GM21528 (cell line): ENCODE measurements around the gene SLC7A5.
"Not testable (repeated sequence)": the region's sequence is repeated elsewhere in the genome, so short reads cannot be mapped to it uniquely, and the experiment has no call there.

Source experiments
- ATAC-seq: cut with Tn5 transposase; IDR thresholded peaks from one replicate; pipeline ENCODE4 v1.9.1; 2021; ENCODE audit warnings: mild to moderate bottlenecking, moderate library complexity; ENCODE audit not compliant: unreplicated experiment, low FRiP score

SLC7A5 gene

DNA sequence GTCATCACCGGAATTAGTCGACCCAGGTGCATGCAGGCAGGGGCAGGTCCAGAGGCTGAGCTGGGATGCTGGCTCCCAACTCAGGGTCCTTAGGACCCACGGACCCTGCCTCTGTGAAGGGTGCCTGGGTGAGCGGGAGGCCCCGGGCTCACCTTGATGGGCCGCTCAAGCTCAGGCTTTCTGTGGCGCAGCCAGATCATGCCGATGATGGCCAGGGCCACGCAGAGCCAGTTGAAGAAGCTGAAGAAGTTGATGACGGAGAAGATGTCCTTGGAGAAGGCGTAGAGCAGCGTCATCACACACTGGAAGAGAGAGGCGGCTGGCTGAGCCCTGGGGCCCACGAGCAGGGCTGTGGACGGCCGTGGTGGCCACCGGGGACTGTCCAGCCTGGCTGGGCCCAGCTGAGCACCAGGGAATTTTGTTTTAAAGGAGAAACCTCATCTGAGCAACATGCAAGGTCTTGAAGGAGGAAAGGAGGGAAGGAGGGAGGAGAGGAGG, 32.9 kb downstream of the SLC7A5 start:
- ATAC-seq: no peak

DNA sequence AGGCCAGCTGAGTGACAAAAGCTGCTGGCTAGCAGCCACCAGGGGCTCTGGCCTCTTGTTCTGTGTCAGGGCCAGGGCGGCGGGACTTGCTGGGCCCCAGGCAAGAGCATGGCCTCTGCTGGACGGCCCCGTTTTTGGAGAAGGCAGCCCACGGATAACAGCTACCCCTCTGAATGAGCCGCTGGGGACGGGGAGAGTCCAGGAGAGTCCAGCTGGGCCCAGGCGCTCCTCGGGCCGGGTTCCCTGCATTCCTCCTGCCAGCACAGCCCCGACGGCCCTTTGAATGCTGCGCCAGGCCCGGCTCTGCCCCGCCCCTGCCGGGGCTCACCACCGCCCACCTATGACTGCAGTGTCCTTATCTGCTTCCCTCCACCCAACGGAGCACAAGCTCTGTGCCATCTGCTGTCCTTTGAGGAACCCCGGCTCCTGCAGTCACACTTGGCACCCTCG, 33.4 kb downstream of the SLC7A5 start:
- no peak for ATAC-seq

DNA sequence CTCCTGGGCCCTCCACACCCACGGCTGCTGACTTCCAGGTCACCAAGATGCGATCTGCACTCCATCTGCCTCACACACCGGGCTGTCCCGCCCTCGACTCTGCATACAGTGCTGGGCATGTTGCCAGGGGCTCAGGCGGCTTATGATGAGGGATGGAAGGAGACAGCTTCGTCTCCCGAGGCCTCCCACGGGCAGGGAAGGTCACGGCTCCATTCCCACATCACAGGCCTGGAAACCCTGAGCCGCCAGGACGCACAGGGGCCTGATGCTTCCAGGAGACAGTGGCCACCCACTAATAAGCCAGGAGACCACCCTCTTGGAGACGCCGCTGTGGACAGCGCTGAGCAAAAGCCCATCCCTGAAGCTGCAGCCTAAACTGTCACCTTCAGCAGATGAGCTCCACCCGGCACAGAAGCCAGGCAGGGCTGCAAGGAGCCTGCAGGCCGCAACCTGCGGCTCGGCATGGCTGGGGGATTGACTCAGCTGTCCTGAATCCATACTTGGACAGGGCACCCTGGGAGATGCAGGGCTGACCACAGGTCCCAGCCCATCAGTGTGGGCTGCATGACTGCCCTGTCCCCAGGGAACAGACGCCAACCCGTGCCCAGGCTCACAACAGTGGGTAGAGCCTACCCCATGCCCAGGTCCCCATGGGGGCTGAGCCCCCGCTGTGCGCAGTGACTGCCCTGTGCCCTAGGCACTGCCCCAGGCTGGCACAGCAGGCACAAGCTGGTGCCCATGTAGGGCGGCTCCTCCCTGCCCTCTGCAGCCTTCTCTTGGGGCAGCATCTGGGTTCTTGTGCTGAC, 34.4 kb downstream of the SLC7A5 start:
- no peak for ATAC-seq

DNA sequence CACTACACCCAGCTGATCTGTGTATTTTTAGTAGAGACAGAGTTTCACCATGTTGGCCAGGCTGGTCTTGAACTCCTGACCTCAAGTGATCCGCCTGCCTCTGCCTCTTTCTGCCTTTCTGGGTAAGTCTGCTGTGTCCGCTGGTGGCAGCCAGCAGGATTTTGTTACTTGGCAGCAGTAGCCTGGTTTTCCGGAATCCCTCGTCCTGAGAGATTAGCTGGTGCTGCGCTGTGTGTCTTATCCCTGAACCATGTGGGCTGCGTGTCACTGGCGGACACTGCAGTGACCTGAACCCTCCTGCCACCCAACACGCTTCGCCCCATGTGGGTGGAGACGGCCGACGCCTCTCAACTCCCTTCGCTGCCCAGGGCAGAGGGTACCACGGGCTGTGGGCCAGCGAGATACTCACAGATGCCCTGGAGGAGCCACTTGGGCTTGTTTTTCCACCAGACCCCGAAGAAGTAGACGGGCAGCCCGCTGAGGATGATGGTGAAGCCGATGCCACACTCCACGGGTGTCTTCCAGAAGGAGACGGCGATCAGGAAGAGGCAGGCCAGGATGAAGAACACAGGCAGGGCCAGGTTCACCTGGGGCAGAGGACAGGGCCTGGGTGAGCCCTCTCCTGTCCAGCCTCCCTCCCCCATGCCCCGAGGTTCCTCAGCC, 35.2 kb downstream of the SLC7A5 start:
- ATAC-seq: no peak

DNA sequence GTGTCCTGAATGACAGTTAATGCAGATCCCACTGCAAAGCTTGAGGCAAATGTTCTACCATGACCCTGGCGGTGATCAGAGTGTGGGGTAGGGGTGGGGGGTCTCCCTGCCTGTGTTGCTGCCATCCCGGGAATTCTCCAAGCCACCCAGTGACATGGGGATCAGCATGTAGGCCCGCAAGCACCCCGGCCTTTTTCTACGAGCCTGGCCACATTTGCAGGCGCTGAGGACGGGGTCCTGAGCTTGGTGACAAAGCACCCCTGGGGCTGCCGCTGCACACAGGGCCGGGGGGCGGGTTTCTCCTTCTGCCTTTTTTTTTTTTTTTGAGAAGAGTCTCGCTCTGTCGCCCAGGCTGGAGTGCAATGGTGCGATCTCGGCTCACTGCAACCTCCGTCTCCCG, 35.8 kb downstream of the SLC7A5 start:
- no peak for ATAC-seq

DNA sequence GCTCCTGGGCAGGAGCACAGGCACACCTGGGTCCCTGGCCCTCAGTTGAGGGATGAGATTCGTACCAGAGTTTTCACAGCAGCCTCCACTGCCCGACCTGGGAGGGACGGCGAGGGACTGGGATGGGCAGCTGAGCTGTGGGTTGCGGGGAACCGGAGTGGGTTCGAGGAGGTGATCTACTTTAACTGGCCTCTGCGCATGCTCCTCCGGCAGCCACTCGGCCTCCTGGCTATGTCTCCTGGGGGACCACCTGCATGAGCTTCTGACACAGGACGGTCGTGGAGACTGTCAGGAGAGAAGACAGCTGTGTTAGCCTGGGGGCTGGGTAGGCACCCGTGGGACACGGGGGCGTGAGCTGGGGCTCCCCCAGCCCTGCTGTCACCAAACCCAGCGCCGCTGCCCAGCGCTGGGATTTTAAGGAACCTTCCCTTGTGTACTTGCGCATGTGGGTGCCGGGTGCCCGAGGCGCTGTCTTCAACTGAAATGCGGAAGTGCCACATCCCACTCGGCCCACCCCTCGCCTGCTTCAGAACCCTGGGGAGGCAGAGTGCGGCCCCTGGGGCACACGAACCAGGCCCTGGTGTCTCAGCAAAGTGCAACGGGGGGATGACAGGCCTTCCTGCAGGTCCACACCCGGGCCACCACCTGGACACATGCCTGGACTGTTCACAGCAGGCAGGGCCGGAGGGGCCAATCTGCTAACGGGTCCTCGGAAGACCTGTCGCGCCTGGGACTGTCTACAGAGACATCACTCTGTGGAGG, 36.4 kb downstream of the SLC7A5 start:
- ATAC-seq: no peak

DNA sequence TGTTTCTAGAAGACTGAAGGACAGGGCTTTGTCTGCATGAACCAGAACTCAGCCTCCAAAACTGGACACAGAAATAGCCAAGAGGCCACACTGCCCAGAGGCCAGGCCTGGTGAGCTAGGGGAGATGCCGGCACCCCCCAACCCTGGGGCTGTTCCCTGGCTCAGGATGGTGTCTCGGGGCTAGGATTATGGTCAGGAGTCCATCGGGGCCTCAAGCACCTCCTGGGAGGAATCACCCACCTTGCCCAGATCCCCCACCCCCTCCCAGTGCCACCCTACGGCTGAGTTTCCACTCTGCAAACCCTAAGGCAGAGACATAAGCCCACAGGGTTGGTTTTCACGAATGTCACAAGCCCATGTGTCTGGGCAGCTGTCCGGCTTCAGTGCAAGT, 37.2 kb downstream of the SLC7A5 start:
- no peak for ATAC-seq

DNA sequence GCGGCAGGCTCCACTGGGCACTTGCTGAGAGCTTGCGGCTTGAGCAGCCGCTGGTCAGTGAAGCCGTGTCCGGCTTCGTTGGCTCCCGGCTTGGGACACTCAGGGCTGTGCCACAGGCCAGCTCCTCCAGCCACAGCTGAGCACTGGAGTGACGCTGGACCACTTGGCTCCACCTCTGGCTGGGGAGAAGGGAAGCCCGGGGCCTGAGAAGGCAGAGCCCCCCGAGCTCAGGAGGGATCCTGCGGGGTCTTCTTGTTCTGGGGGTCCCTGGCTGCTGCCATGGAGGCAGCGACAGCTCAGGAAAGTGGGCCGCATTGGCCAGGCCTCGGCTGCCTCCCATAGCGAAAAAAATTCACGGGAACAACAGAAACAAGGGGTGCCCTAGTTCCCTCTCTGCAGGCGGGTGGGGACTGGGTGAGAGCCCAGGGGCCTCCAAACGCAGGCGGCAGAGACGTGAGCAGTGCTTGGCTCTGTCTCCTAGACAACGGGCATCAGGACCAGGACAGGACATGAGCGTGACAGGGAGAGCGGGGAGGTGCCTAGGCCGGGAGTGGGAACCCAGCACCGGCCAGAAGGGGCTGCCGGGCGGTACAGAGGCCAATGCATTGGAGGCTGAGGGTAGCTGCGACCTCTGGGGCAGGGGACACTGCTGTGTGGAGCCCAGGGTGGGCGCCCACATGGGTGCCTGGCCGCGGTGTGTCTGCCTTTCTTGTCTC, 37.7 kb downstream of the SLC7A5 start:
- ATAC-seq: no peak

DNA sequence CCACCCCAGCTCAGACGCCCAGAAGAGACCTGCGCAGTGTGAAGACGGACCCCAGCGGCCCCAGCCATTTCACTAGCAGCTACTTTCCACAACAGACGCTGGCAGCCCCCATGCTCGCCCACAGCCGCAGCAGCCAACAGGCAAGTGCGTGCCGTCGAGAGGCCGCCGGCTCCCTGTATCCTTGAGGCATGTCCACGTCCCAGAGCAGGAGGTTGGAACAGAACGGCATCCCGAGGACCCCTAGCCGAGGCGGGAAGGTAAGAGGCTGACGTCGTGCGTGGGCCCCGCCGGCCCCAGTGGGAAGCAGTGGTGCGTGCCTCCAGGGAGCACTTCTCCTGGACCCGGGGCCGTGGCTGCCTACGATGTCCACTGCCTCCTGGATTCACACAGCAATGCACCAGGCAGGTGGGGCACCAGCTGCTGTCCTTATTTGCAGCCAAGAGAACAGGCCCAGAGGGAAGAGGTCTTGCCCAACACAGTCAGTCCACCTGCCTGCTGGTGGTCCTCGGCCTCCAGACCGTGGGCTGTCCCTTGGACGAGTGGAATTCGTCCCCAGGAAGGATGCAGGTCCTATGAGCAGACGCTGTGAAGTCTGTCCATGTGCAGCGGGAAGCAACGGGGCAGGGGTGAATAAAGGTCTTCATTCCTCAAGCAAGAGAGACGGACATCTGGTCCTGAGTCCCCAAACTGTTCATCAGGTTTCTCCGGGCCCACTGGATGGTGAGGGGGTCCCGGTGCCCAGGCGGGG, 38.5 kb downstream of the SLC7A5 start:
- no peak for ATAC-seq

DNA sequence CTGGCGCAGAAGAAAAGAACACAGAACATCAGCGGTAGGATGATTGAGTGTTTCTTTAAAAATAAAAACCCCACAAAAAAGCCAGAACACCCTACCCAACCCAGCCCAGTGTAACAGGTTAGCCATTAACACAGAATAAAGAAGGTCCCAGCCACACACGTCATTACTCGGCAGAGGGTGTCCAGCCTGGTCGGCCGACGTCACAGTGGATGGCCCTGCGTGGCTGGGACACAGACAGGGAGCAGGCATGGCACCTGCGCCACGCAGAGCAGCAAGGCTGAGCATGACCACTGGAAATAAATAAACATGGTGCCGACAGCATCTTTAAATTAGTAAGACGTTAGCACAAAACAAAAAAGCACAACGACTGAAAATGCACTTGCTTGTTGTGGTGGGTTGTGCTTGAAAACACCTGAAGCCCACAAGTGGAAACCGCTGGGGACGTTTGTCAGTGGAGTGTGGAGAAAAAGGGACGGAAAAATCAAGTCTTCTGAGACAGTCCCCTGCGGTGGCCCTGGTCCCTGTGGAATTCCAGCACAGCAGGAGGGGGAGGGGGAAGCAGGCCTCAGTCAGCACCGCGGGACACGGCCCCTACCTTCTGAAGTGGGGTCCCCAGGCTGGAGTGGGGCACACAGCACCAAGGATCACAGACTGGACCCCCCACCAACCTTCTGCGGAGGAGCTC, 39.2 kb downstream of the SLC7A5 start:
- ATAC-seq: no peak

DNA sequence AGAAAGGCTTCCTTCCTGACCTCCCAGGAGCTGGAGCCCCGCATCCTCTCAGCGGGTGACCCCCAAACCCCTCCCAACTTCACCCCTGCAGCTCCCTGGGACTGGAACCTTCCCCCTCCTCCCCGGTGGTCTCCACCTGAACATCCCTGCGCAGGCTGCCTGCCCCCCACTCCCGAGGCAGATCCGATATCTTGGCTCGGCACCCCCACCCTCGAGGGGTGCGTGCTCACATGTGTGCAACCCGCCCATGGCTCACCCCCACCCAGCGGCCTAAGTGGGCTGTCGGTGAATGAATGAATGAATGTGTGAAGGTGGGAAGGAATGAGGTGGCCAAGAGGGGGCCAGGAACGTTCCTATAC, 39.7 kb downstream of the SLC7A5 start:
- ATAC-seq: no peak

DNA sequence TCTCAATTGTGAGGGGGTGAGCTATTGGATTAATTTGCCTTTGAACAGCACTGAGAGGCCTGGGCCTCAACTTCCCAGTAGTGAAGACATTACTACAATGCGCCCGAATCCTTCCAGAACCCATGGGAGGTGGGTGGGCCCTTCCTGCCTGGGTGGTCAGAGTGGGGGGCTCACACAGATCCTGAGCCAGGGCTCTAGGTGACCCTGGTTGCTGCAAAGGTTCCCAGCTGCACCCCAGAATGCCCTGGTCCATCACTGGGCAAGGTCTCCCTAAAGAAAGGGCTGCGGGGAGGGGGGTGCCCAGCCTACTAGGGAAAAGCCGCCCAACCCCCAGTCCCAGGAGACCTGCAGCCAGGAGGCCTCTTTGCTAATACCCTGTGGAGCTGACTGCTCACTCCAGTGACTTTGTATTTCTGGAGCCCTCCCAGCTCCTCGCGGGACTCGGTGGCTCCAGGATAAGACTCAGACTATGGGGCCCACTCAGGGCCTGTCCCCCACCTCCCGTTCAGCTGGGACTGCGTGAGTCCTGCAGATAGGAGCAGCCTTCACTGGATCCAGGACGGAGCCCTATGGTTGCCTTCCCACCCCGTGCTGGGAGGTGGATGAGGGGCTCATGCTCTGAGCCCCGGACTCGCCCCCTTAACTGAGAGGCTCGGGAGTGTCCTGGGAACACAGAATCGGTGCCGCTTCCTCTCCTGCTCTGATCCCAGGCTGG, 40.2 kb downstream of the SLC7A5 start:
- no peak for ATAC-seq

DNA sequence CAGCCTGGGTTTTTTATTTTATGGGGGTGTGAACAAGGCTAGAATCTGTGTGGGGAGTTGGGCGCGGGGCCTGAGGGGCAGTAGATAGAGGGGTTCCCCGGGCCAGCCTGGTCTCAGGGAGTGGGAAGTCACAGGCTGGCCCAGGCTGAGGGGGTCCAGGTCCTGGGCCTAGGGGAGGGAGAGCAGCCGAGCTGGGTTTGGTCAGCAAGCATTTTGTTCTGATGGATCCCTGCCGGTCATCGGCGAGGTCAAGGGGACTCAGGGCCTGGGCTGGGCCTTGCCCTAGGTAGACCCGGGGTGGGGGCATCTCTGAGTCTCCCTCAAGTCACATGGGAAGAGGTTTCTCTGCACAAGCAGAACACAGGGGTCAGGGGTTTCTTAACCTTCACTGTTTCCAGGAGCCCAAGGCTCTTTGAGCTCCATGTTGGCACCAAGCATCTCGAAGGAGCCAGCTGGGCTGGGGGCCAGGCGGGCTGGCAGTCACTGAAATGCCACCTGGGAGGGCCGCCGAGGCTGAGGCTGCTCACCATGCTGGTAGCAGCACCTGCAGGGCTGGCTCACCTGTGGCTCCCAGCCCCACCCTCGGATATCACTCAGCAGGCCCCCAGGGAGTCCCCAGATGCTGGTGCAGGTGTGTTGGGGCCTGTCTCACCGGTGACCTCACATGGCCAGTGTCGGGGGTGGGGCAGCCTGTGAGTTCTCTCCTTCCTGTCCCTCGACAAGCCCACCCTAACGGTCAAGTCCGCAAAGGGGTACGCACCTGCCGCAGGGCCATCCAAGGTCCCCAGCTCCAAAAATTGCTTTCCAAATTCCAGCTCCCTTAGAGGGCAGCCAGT, 41.0 kb downstream of the SLC7A5 start:
- ATAC-seq: no peak

DNA sequence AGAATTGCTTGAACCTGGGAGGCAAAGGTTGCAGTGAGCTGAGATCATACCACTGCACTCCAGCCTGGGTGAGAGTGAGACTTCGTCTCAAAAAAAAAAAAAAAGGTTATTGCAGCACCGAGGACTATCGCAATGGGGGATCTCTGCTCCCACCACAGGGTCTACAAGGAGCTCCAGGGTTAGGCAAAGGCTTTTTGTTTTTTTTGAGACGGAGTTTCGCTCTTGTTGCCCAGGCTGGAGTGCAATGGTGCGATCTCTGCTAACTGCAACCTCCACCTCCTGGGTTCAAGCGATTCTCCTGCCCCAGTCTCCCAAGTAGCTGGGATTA, 41.8 kb downstream of the SLC7A5 start:
- ATAC-seq: not testable (repeated sequence)

DNA sequence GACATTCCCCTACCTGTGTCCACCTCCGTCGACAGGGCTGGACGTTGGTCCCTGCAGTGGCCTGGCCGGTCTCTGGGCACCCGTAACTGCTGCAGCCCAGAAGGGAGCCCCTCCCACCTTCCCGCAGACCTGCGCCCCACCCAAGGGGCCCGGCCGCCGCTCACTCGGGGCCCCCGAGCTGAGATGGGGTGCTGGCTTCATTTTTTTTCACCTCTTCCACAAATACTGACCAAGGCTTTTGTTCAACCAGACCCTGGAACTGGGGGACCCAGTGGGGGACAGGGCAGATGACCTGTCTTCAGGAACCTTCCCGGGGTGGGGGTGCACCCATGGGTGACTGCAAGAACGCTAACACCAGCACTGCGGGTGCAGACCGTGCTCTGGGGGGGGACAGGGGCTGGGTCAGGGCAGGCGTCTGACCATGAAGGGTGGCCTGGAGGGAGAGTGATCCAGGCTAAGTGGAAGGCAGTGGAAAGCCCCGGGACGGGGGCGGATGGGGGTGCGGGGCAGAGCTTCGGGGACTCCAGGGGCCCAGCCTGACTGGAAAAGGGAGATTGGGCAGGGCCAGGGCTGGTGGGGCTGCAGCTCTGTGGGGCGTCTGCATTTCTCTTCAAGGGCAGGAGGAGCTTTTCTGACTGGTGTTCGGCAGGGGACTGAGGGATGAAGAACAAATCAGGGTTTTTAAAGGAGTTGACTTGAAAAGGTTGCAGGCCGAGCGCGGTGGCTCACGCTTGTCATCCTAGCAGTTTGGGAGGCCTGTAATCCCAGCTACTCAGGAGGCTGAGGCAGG, 42.3 kb downstream of the SLC7A5 start:
- ATAC-seq: no peak

DNA sequence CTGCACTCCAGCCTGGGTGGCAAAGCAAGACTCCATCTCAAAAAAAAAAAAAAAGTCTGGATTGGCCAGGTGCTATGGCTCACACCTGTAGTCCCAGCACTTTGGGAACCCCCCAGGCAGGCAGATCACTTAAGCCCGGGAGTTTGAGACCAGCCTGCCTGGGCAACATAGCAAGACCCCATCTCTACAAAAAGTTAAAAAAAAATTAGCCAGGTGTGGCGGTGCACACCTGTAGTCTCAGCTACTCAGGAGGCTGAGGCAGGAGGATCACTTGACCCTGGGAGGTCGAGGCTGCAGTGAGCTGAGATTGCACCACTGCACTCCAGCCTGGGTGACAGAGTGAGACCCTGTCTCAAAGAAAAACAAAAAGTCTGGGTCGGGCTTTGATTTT, 42.9 kb downstream of the SLC7A5 start:
- not testable (repeated sequence) for ATAC-seq

DNA sequence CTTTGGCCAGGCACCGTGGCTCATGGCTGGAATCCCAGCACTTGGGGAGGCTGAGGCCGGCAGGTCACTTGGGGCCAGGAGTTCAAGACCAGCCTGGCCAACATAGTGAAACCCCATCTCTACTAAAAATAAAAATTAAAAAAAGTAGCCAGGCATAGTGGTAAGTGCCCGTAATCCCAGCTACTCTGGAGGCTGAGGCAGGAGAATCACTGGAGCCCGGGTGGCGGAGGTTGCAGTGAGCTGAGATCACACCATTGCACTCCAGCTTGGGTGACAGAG, 43.5 kb downstream of the SLC7A5 start:
- ATAC-seq: not testable (repeated sequence)
